Testis (tissue), 3 donors: ENCODE results near the gene DNAJC30. TPM values are rescaled to one million over a fixed set of nuclear protein-coding genes. Genes with fewer than 3 reads are reported as not detected.

Source experiments
- DNase-seq: peaks from one replicate; pipeline ENCODE4 v3.0.0-alpha.2; 2019
- H3K27ac ChIP-seq, 2 donors: fragments of 200-600 bp; sonication (generic); one replicate each; pipeline ENCODE4 v1.5.1; 2019
- H3K27me3 ChIP-seq: fragments of 200-600 bp; sonication (generic); one replicate; pipeline ENCODE4 v1.5.1; 2019
- H3K36me3 ChIP-seq: fragments of 200-600 bp; sonication (generic); one replicate; pipeline ENCODE4 v1.5.1; 2017; ENCODE audit warnings: low read depth; ENCODE audit errors: missing control alignments
- H3K4me1 ChIP-seq: fragments of 200-600 bp; sonication (generic); one replicate; pipeline ENCODE4 v1.5.1; 2019
- H3K4me3 ChIP-seq, 2 donors: fragments of 200-600 bp; sonication (generic); one replicate each; pipeline ENCODE4 v1.5.1; 2017 to 2019
- H3K9me3 ChIP-seq: fragments of 200-600 bp; sonication (generic); one replicate; pipeline ENCODE4 v1.5.1; 2017
- POLR2A ChIP-seq: fragments of 450-650 bp; IDR thresholded peaks from one replicate; pipeline ENCODE4 v1.6.1; 2017; ENCODE audit warnings: antibody characterized with exemption, mild to moderate bottlenecking, moderate library complexity
- WGBS, 2 donors: methylation state at CpG; one replicate each; pipeline ENCODE4 v1.1.5; 2018; 5-methylcytosine and 5-hydroxymethylcytosine counted together
- intact Hi-C: fragments of 100-400 bp; cut with DNase I; formaldehyde crosslinking; loops from one replicate; pipeline ENCODE4 v1.15.1; 2023; ENCODE audit warnings: low total_unique reads
- polyA plus RNA-seq: library from polyadenylated mRNA; stranded (reverse); fragments of 350-450 nt; fragmentation: Illumina TruSeq; extraction: RNeasy Lipid Tissue Mini Kit (QIAGEN cat#74804); gene quantifications from one replicate; pipeline ENCODE4 v1.2.3, GENCODE V29; 2014; ENCODE audit warnings: low read depth, low replicate concordance; ENCODE audit not compliant: insufficient read depth
- total RNA-seq, 2 donors: library from RNA; depleted of rRNA; stranded (reverse); fragments of >200 nt; gene quantifications; one replicate each; pipeline ENCODE4 v1.2.3, GENCODE V29; 2016
- TF ChIP-seq, protein P1 (sequence below), 3 experiments: fragments of 450-650 bp in 2 of 3; fragments of 200-600 bp in 1 of 3; sonication (generic) in 1 of 3; IDR thresholded peaks; one replicate each; pipeline ENCODE4 v1.5.1; 2016 to 2019; ENCODE audit warnings: antibody characterized with exemption in 3 of 3, mild to moderate bottlenecking in 2 of 3, moderate library complexity in 1 of 3

DNAJC30 gene
- total and polyA plus RNA-seq, 3 donors from 2014 or later, result 19.7 to 27.7 (median 25.0) TPM

DNA sequence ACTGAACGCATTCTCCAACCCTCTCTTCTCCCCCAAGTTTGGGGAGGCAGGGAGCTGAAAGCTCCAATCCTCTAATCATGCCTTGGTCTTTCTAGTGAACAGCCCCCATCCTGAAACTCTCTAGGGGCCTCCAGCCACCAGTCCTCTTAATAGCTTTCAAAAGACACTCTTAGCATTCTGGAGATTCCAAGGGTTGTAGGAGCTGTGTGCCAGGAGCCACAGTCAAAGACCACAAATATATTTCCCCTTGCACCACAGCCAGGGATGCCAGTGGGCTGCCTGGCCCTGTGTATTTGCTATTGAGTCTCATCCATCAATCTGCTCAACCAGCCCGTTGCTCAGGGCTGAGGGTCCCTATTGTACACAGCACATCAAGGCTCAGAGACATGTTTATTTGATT, 40.4 kb downstream of the DNAJC30 start:
- peaks cover under 1% of the 10 kb centered on the region for H3K4me1 ChIP-seq
- H3K27me3 ChIP-seq, result no peaks in the 10 kb centered on the region
- 70 to 85% methylated on average over 2 of the region's 2 CpGs for WGBS, 2 donors
- no peak overlapping the region for H3K4me3 ChIP-seq
- H3K36me3 ChIP-seq, result no peaks in the 10 kb centered on the region
- H3K9me3 ChIP-seq, result no peaks in the 10 kb centered on the region
- no peak overlapping the region for H3K27ac ChIP-seq
- TF ChIP-seq, protein P1, sequence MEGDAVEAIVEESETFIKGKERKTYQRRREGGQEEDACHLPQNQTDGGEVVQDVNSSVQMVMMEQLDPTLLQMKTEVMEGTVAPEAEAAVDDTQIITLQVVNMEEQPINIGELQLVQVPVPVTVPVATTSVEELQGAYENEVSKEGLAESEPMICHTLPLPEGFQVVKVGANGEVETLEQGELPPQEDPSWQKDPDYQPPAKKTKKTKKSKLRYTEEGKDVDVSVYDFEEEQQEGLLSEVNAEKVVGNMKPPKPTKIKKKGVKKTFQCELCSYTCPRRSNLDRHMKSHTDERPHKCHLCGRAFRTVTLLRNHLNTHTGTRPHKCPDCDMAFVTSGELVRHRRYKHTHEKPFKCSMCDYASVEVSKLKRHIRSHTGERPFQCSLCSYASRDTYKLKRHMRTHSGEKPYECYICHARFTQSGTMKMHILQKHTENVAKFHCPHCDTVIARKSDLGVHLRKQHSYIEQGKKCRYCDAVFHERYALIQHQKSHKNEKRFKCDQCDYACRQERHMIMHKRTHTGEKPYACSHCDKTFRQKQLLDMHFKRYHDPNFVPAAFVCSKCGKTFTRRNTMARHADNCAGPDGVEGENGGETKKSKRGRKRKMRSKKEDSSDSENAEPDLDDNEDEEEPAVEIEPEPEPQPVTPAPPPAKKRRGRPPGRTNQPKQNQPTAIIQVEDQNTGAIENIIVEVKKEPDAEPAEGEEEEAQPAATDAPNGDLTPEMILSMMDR (IDR thresholded peaks at IDR 0.05), result no peak
- TF ChIP-seq POLR2A, result no peak
- intact Hi-C loops, result no loop called here
- DNase-seq, result no peak

DNA sequence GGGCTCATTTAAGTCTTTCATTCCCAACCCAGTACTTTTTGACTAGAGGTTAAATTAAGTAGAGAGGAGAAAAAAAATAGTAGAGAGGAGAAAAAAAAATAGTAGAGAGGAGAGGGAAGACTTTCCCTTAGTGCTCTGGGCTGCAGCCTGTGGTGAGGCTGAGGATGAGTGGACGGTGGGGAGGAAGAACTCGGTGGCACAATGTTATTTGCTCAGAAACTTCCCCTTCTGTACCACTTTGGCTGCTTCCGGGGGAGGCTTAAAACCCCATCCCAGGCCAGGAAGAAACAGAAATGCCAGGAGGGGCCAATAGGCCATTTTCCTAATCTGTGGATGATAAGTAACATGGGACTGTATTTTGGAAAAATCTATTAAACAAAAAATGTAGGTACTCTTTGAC, 44.3 kb downstream of the DNAJC30 start:
- H3K9me3 ChIP-seq, result no peaks in the 10 kb centered on the region
- no peaks in the 10 kb centered on the region for H3K36me3 ChIP-seq
- no peaks in the 10 kb centered on the region for H3K4me1 ChIP-seq
- no peak for DNase-seq
- H3K27ac ChIP-seq, result no peak overlapping the region
- intact Hi-C loops, result no loop called here
- no peak overlapping the region for H3K4me3 ChIP-seq
- no peaks in the 10 kb centered on the region for H3K27me3 ChIP-seq
- TF ChIP-seq, protein P1 (IDR thresholded peaks at IDR 0.05), result no peak
- TF ChIP-seq POLR2A, result no peak
- WGBS, 2 donors, result 66 to 81% methylated on average over 3 of the region's 3 CpGs

DNA sequence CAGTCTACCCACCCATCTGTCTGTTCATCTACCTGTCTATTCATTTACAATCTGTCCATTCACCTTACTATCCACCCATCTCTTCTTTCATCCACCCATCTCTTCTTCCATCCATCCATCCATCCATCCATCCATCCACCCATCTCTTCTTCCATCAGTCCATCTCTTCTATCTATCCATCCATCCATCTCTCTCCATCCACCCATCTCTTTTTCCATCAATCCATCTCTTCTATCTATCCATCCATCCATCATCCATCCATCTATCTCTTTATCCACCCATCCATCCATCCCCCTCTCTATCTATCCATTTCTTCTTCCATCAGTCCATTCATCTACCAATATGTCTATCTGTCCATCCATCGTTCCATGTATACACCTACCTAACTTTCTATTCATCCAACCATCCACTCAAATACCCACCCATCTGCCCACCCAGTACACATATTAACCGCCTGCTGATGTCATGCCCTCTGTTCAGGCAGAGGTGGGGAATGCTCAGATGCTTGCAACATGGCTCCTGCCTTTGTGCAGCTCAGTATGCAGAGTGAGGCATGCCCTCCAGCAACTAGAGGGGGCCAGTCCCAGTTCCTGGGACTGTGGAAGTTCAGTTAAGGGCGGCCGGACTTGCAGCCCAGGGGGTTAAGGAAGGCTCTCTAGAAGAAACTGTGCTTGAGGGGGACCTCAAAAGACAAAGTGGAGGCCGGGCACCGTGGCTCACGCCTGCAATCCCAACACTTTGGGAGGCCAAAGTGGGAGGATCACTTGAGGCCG, 47.6 kb downstream of the DNAJC30 start:
- intact Hi-C loops, result no loop called here
- TF ChIP-seq, protein P1 (IDR thresholded peaks at IDR 0.05), result no peak
- TF ChIP-seq POLR2A, result no peak
- no peak for DNase-seq
- no peaks in the 10 kb centered on the region for H3K4me1 ChIP-seq
- no peaks in the 10 kb centered on the region for H3K9me3 ChIP-seq
- no peak overlapping the region for H3K27ac ChIP-seq
- H3K4me3 ChIP-seq, result no peak overlapping the region
- WGBS, 2 donors, result 89% methylated on average over 8 of the region's 8 CpGs
- no peaks in the 10 kb centered on the region for H3K27me3 ChIP-seq
- no peaks in the 10 kb centered on the region for H3K36me3 ChIP-seq

DNA sequence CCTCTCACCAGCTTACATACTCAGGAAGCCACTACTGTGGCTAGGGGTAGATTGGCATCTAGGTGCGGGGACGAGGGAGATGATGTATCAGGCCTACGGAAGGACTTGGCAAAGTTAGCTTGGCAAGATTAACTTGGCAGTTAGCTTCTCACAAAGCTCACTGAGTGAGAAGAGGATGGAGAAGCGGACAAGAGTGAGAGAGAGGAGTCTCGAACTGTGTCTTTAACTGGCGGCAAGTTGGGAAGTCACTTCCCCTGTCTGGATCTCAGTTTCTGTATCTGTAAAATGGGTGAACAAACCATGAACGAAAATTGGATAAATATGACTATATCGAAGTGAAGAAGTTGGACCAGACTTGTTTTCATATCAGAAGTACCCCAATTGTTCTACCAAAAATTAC, 49.4 kb downstream of the DNAJC30 start:
- no peak for DNase-seq
- 86 to 89% methylated on average over 8 of the region's 8 CpGs for WGBS, 2 donors
- no peaks in the 10 kb centered on the region for H3K27me3 ChIP-seq
- intact Hi-C loops, result no loop called here
- H3K36me3 ChIP-seq, result no peaks in the 10 kb centered on the region
- TF ChIP-seq POLR2A, result no peak
- TF ChIP-seq, protein P1 (IDR thresholded peaks at IDR 0.05), result no peak
- no peak overlapping the region for H3K27ac ChIP-seq
- H3K4me1 ChIP-seq, result no peaks in the 10 kb centered on the region
- no peak overlapping the region for H3K4me3 ChIP-seq
- H3K9me3 ChIP-seq, result no peaks in the 10 kb centered on the region

DNA sequence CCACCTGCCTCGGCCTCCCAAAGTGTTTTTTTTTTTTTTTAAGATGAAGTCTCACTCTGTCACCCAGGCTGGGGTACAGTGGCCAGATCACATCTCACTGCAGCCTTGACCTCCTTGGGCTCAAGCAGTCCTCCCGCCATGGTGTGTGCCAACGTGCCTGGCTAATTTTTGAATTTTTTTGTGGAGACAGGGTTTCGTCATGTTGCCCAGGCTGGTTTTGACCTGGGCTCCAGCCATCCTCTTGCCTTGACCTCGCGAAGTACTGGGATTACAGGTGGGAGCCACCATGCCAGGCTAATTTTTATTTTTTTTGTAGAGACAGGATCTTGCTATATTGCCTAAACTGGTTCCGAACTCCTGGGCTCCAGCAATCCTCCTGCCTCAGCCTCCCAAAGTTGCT, 49.9 kb downstream of the DNAJC30 start:
- H3K27me3 ChIP-seq, result no peaks in the 10 kb centered on the region
- H3K27ac ChIP-seq, result no peak overlapping the region
- no peaks in the 10 kb centered on the region for H3K4me1 ChIP-seq
- H3K9me3 ChIP-seq, result no peaks in the 10 kb centered on the region
- 75 to 82% methylated on average over 7 of the region's 7 CpGs for WGBS, 2 donors
- intact Hi-C loops, result no loop called here
- TF ChIP-seq POLR2A, result no peak
- TF ChIP-seq, protein P1 (IDR thresholded peaks at IDR 0.05), result no peak
- no peak overlapping the region for H3K4me3 ChIP-seq
- no peak for DNase-seq
- H3K36me3 ChIP-seq, result no peaks in the 10 kb centered on the region
